Keratinocyte (primary cell): Measurements from ENCODE around the gene SRXN1.

ENCODE experiments used
- CTCF ChIP-seq, 3 experiments: IDR thresholded peaks in 1 of 3; conservative IDR thresholded peaks in 1 of 3; optimal IDR thresholded peaks in 1 of 3; 2 replicates in 2 of 3; 3 replicates in 1 of 3; pipeline versions ENCODE3 to v1.5.1; 2011; ENCODE audit warnings: low read length in 3 of 3, mild to moderate bottlenecking in 3 of 3, moderate library complexity in 2 of 3, control low read depth in 1 of 3, inconsistent platforms in 1 of 3; ENCODE audit not compliant: insufficient read depth in 2 of 3; ENCODE audit errors: extremely low read depth in 1 of 3
- EZH2 ChIP-seq: IDR thresholded peaks from one replicate; pipeline ENCODE4 v1.6.1; 2012; ENCODE audit warnings: inconsistent platforms, mild to moderate bottlenecking, low read length, moderate library complexity

- TF ChIP-seq CTCF (optimal IDR thresholded peaks at IDR 0.05 in 1 of 3, IDR thresholded peaks at IDR 0.05 in 1 of 3, conservative IDR thresholded peaks at IDR 0.05 in 1 of 3; ENCODE audit: extremely low read depth in 1 of 3, insufficient read depth in 2 of 3, low read length in 3 of 3) (no peak), EZH2 (no peak)
Measured at GRCh38 chr20:664151-664550, 11.2 kb upstream of the SRXN1 start.
